NCI-H526 treated with DMSO at 0.1 percent for 48 hours (cell line): Measurements from ENCODE around the gene RASAL1.

Experiments used
- DNase-seq: peaks from one replicate; lab custom pipeline; 2025; lab: John Stamatoyannopoulos, UW

RASAL1 gene

GRCh38 chr12:113071135-113072112 lies 64.1 kb downstream of the RASAL1 start:
- DNase-seq: no peak

DNA sequence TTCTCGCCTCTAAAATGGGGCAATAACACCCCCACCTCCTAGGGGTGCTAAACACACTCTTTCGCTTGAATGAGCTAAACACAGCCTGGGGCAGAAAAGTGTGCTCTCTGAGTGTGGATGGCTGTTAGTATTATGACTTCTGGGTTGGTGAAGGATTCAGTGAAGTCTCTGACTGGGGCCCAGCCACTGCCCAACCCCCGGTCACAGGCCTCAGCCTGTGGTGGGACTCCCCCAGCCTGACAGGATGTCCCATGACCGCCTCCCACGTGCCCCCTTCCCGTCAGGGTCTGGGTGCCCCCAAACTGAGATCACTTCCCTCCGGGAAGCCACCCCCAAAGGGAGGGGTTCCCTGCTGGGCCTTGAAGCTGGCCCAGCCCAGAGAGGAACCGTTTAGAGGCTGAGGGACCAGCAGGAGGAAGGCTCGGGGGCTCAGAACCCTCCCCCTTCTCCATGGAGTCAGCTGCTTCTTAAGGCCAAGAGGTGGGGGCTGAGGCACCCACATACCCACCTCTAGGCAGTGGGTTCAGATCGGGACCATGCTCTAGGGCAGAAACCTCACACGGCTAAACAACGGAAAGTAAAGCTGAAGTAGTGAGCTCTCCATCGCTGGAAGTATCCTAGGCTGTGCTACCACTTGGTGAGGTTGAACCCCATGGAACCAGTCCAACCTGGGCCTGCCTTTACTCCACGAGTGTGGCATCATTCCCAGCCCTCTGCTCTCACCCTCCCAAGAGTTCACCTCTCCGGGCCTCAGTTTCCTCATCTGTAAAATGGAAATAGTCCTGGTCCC lies 65.2 kb downstream of the RASAL1 start:
- no peak for DNase-seq

GRCh38 chr12:113069751-113070116 lies 65.8 kb downstream of the RASAL1 start:
- no peak for DNase-seq

- DNase-seq: no peak
These were observed 66.4 kb downstream of the RASAL1 start for GRCh38 chr12:113069149-113069548.

DNA sequence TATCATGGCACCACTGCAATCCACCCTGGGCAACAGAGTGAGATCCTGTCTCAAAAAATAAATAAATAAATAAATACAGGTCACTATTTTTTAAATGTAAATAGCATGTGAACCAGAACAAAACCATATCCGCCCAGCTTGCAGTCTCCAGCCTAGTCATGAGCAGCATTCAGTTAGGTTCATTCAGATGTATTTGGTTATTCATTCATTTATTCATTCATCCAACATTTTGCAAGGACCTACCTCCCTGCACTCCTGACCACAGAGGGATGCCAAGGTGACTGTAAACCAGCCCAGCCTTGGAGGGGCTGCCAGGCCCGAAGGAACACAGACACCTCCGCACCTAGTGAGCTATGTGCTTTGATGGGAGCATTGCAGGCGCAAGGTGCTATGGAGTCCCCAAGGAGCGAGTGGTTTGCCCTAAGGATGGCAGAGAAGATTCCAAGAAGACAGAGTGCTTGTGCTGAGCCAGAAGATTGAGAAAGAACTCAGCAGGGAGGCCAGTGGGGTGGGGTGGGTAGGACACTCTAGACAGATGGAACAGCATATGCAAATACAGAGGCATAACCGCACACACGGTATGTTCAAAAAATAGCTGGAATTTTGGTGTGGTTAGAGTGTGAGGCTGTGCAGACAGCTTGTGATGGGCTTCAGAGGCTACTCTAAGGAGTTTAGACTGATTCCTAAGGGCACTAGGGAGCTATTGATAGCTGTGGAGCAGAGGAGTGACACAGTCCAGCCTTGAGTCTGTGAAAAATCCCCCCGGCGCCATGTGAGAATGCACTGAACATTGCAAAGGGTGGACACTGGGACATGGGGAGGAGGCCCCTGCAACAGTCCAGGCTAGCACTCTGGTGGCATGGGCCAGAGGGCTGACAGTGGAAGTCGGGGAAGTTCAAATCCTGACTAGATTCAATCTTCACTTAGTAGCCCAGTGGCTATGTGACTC lies 67.3 kb downstream of the RASAL1 start:
- no peak for DNase-seq

DNA sequence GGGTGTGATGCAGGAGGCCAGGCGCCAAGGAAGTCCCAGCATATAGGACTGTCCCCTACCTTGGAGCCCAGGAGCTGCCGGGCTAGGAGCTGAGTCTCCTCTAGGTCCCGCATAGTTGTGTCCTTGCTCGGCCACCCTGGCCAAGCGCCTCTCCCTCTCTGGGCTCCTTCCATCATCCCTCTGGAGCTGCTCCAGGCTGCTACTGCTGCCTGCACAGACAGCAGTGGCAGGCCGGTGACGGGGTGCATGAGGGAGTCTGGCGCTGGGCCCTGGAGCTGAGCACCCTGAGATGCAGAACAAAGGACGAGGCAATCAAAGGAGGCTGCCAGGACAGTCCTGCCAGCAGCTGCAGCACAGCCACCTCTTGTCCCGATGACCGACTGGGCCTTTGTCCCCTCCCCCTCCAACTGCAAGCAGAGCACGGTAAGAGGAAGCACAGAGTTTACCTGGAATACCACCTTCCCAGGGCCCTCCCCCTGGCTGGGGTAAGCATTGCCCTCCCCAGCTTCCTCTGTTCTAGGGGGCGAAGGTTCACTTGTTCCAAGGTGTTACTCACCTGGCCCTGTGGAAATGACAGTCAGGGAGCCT lies 68.7 kb downstream of the RASAL1 start:
- DNase-seq: no peak

DNA sequence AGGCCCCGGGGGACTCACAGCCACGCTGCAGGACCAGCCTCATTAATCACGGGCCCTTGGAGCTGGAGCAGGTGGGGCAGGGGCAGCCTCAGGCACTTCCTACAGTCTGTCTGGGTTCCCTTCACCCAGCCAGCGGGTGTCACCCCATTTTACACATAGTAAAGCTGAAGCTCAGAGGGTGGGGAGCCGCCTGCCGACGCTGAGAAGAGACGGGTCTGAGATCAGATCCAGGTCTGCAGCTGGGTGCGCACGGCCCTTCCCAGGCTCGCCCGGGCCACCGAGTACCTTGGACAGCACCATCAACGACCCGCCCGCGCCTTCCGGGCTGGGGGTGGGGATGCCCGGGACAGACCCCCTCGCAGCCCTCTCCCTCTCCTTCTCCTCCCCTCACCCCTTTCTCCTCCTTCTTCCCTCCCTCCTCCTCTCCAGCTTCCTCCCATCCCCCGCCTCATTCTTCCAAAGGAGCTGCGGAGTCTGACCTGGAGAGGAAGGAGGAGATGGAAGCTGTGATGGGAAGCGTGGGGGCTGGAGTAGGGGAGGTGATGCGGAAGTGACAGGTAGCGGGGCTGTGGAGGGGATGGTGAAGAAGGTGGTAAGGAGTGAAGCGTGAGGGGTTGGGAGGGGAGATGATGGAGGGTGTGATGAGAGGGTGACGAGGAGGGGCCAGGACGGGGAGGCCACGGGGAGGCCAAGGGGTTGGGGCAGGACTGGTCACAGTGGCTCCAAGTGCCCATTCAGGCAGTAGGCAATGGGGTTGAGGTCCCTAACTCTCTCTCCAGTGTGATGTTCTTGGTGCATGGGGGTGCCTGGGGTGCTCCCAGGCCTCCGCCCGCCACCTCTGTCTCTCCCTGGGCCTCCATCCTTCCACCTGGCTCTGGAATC lies 70.2 kb downstream of the RASAL1 start:
- DNase-seq: no peak

DNA sequence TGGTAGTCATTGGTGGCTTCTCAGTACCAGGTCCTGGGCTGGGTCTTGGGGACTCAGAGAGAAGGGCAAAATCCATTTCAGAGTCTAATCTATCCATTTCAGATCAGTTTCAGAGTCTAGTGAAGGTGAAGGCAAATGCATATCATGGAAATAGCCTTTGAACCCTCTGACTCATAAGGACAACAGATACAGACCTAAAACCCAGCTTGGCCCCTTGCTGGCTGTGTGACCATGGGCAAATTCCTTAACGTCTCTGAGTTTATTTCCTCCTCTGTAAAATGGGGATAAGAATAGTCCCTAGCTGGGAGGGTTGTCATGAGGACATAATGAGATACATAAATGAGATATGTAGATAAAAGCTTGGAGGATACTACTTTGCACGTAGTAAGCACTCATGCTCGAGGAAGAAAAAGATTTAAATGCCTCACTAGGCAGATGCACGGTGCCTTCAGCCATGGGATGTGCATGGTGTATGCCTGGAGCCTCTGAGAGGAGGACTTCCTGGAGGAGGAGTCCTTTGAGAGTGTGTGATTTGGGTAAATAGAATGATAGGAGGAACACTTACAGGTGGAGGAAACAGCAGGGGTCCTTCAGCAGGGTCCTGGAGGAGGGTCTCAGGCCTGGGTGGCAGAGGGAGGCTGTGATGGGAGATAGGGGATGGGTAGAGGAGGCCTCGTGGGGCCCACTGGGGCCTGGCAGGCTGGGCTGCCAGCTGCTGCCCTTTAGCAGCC lies 71.0 kb downstream of the RASAL1 start:
- no peak for DNase-seq

- no peak for DNase-seq
These were observed 71.9 kb downstream of the RASAL1 start for GRCh38 chr12:113063396-113064350.

DNA sequence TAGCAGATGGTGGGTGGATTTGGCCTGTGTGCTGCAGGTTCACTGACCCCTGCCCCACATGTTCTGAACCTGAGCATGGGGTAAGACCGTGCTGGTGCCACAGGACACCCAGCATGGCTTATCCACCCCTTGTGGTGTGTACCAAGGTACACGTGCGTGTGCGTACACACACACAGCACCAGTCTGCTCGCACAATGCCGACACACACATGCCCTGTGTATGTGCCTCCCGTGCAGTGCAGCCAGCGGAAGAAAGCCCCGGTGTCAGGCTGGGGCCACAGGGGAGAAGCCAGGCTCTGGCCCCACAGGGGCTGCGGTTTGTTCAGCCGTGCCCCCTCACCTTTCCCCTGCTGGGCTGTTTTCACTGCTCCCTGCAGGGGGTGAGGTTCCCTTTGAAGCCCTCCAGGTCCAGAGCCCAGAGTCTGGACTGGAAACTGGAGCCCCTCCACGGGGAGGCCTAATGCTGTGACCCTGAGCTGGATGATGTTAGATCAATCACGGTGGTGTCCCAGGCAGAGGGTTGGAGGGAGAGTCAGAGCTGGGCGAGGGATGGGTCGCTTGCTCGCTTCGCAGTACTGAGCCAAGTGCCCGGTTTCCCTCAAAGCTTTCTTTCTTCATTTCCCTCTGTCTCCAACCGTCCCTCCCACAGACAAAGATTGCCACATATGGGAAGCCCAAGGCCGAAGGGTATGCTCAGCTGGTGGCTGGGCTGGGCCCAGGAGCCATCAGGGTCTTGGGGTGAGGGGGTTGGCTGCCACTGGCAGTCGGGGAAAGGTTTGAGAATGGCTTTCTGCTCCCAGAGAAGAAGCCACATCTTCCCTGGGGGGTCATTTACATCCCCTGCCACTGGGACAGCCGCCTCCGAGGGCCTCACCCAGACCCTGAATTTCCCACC lies 72.8 kb downstream of the RASAL1 start:
- DNase-seq: no peak

- DNase-seq: no peak
These were observed 74.4 kb downstream of the RASAL1 start for GRCh38 chr12:113061061-113061694.

GRCh38 chr12:113060336-113060960 lies 75.1 kb downstream of the RASAL1 start:
- DNase-seq: no peak

GRCh38 chr12:113059071-113059595 lies 76.4 kb downstream of the RASAL1 start:
- DNase-seq: no peak

GRCh38 chr12:113058553-113058952 lies 77.0 kb downstream of the RASAL1 start:
- no peak for DNase-seq

DNA sequence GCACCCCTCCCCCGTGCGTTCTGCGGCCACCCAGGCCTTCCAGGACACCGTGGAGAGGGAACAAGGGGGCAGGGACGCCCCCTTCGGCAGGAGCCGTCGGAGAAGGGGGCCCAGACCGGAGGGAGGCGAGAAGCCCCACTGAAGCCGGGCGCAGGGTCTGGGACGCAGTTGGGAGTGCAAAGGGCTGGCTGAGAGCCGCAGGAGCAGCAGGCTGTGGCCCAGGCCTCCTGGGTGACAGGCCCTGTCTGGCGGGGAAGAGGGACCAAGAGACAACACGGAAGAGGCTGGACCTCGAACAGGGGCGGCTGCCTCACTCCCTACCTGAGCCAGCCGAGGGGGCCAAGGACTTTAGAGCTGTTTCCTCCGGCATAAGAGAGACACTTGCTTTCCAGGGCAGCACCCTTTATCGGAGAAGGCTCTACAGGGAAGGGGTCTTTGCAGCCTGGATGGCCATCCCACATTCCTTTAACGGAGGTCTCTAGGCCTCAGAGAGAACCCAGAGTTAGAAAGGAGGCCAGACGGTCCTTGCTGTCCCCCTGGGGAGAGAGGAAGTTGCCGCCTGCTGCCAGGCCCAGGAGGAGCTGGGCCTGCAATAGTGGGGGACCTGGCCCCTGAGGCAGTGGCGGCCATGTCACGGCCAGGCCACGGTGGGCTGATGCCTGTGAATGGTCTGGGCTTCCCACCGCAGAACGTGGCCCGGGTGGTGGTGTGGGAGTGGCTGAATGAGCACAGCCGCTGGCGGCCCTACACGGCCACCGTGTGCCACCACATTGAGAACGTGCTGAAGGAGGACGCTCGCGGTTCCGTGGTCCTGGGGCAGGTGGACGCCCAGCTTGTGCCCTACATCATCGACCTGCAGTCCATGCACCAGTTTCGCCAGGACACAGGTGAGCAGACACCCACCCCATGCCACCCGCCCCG lies 77.7 kb downstream of the RASAL1 start:
- DNase-seq: no peak
